PC-3 (cell line): ENCODE measurements around the gene ZBTB12. TPM values are rescaled to one million over a fixed set of nuclear protein-coding genes. Genes with fewer than 3 reads are reported as not detected.
A peak's percentile ranks its signal among the peaks of the same experiment; 100 is the strongest.

Experiments
- ATAC-seq: fragments of 200-7000 bp; cut with Tn5 transposase; 2 replicates; pipeline ENCODE4 v1.9.1; 2020; ENCODE audit warnings: mild to moderate bottlenecking, moderate library complexity
- BruUV-seq: library from RNA; stranded (reverse); fragments of 400-500 nt; replicated peaks from 2 replicates; lab custom pipeline; 2021; lab: Mats Ljungman, UMichigan
- CTCF ChIA-PET: fragments of 300-600 bp; sonication (Branson Sonifier 250); formaldehyde crosslinking; loops from one replicate; lab custom pipeline; 2022; ENCODE audit warnings: antibody characterized with exemption; lab: Charles Lee
- POLR2A ChIA-PET: fragments of 300-600 bp; sonication (Branson Sonifier 250); formaldehyde crosslinking; loops from one replicate; lab custom pipeline; 2022; ENCODE audit warnings: antibody characterized with exemption; ENCODE audit not compliant: unreplicated experiment; lab: Charles Lee
- DNase-seq: peaks from one replicate; pipeline ENCODE4 v3.0.0-alpha.2; 2015
- H2AFZ ChIP-seq: fragments of 300-600 bp; sonication (generic); 2 replicates; pipeline ENCODE4 v1.6.0; 2016; ENCODE audit warnings: antibody characterized with exemption, low read length
- H3F3A ChIP-seq: fragments of 300-600 bp; sonication (generic); one replicate; pipeline ENCODE4 v1.6.0; 2017; ENCODE audit warnings: antibody characterized with exemption, low read length, control low read depth, mild to moderate bottlenecking; ENCODE audit not compliant: unreplicated experiment
- H3K27ac ChIP-seq: fragments of 300-600 bp; sonication (generic); 2 replicates; pipeline ENCODE4 v1.5.1; 2016; ENCODE audit warnings: mild to moderate bottlenecking, low read length
- H3K27me3 ChIP-seq: fragments of 300-600 bp; sonication (generic); 2 replicates; pipeline ENCODE4 v1.6.1; 2016; ENCODE audit warnings: low read length, mixed read lengths
- H3K36me3 ChIP-seq: fragments of 300-600 bp; sonication (generic); 2 replicates; pipeline ENCODE4 v1.6.1; 2016; ENCODE audit warnings: low read depth, mixed run types, low read length, mixed read lengths
- H3K4me1 ChIP-seq: fragments of 300-600 bp; sonication (generic); 2 replicates; pipeline ENCODE4 v1.5.1; 2016; ENCODE audit warnings: low read length; ENCODE audit not compliant: insufficient read depth
- H3K4me2 ChIP-seq: fragments of 300-600 bp; sonication (generic); 2 replicates; pipeline ENCODE4 v1.6.0; 2016; ENCODE audit warnings: low read length
- H3K4me3 ChIP-seq: fragments of 300-600 bp; sonication (generic); 2 replicates; pipeline ENCODE4 v1.5.1; 2016; ENCODE audit warnings: mild to moderate bottlenecking, low read length, mixed read lengths
- H3K79me2 ChIP-seq: fragments of 300-600 bp; sonication (generic); 2 replicates; pipeline ENCODE4 v1.6.1; 2017; ENCODE audit warnings: low read length, mixed read lengths
- H3K9ac ChIP-seq: fragments of 300-600 bp; sonication (generic); 2 replicates; pipeline ENCODE4 v1.6.0; 2016; ENCODE audit warnings: mild to moderate bottlenecking, low read length
- H3K9me2 ChIP-seq: fragments of 300-600 bp; sonication (generic); replicated peaks from 2 replicates; pipeline ENCODE4 v1.6.1; 2016; ENCODE audit warnings: mixed run types, low read length, mixed read lengths
- H3K9me3 ChIP-seq: fragments of 300-600 bp; sonication (generic); 2 replicates; pipeline ENCODE4 v1.6.1; 2016; ENCODE audit warnings: low read length, mixed read lengths
- H4K20me1 ChIP-seq: fragments of 300-600 bp; sonication (generic); 2 replicates; pipeline ENCODE4 v1.6.1; 2016; ENCODE audit warnings: low read length, mixed read lengths
- EZH2 ChIP-seq: fragments of 300-600 bp; sonication (generic); IDR thresholded peaks from one replicate; pipeline ENCODE4 v1.6.1; 2017; ENCODE audit warnings: antibody characterized with exemption, mild to moderate bottlenecking, low read length; ENCODE audit not compliant: unreplicated experiment
- EZH2phosphoT487 ChIP-seq: fragments of 300-600 bp; sonication (generic); IDR thresholded peaks from 2 replicates; pipeline ENCODE4 v1.6.1; 2018; ENCODE audit warnings: mild to moderate bottlenecking, antibody characterized with exemption, low read length, borderline replicate concordance
- intact Hi-C: fragments of 100-400 bp; cut with micrococcal nuclease; formaldehyde crosslinking; loops from 2 replicates; pipeline ENCODE4 v1.9.0; 2023
- total RNA-seq: library from RNA; depleted of rRNA; stranded (reverse); fragments of >200 nt; gene quantifications from 2 replicates; pipeline ENCODE4 v1.2.3, GENCODE V29; 2014
- TF ChIP-seq, protein P1 (sequence below): fragments of 300-600 bp; sonication (generic); conservative IDR thresholded peaks from 2 replicates; pipeline ENCODE4 v1.5.1; 2017; ENCODE audit warnings: antibody characterized with exemption, low read depth, mild to moderate bottlenecking, low read length

Gene ZBTB12
- total RNA-seq, 1 experiment from 2014 or later, result 5.4 TPM

DNA sequence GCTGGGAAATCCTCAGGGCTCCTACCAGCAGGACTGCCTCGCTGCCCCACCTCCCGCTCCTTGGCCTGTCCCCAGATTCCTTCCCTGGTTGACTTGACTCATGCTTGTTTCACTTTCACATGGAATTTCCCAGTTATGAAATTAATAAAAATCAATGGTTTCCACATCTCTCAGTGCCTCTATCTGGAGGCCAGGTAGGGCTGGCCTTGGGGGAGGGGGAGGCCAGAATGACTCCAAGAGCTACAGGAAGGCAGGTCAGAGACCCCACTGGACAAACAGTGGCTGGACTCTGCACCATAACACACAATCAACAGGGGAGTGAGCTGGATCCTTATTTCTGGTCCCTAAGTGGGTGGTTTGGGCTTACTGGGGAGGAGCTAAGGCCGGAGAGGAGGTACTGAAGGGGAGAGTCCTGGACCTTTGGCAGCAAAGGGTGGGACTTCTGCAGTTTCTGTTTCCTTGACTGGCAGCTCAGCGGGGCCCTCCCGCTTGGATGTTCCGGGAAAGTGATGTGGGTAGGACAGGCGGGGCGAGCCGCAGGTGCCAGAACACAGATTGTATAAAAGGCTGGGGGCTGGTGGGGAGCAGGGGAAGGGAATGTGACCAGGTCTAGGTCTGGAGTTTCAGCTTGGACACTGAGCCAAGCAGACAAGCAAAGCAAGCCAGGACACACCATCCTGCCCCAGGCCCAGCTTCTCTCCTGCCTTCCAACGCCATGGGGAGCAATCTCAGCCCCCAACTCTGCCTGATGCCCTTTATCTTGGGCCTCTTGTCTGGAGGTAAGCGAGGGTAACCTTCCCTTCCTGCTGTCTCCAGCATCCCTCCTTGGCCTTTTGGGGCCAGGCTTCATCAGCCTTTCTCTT, 43.9 kb upstream of the ZBTB12 start, which contains the start of gene CFB:
Gene CFB (plus strand): TSS at position 589 of the 863 bp plus-strand sequence. CDS start 127 bp downstream, at position 716.
- intact Hi-C loops, result no loop called here
- H3K9ac ChIP-seq, result peak within 1 kb of the TSS; percentile 34; the same call in 1 of the 2 replicates
- no peaks in the 10 kb centered on the region for H3F3A ChIP-seq
- H3K4me3 ChIP-seq, result peak within 1 kb of the TSS; percentile 29; the same call in 1 of the 2 replicates
- TF ChIP-seq EZH2 (no peak), EZH2phosphoT487 (no peak)
- TF ChIP-seq, protein P1, sequence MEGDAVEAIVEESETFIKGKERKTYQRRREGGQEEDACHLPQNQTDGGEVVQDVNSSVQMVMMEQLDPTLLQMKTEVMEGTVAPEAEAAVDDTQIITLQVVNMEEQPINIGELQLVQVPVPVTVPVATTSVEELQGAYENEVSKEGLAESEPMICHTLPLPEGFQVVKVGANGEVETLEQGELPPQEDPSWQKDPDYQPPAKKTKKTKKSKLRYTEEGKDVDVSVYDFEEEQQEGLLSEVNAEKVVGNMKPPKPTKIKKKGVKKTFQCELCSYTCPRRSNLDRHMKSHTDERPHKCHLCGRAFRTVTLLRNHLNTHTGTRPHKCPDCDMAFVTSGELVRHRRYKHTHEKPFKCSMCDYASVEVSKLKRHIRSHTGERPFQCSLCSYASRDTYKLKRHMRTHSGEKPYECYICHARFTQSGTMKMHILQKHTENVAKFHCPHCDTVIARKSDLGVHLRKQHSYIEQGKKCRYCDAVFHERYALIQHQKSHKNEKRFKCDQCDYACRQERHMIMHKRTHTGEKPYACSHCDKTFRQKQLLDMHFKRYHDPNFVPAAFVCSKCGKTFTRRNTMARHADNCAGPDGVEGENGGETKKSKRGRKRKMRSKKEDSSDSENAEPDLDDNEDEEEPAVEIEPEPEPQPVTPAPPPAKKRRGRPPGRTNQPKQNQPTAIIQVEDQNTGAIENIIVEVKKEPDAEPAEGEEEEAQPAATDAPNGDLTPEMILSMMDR, result no peak
- peaks cover 23% of the 10 kb centered on the region for H3K4me1 ChIP-seq
- DNase-seq (peak; percentile 79), ATAC-seq (peak; percentile 83)
- peak within 1 kb of the TSS; percentile 59; the same call in 1 of the 2 replicates for H2AFZ ChIP-seq
- peak within 1 kb of the TSS; percentile 81 for H3K27ac ChIP-seq
- POLR2A ChIA-PET, result no interaction called here
- peak within 1 kb of the TSS; percentile 74 for H3K4me2 ChIP-seq
- BruUV-seq, result no TSS peak
- CTCF ChIA-PET, result no interaction called here
- no peaks in the 10 kb centered on the region for H3K79me2 ChIP-seq
- no peaks in the 10 kb centered on the region for H4K20me1 ChIP-seq
- no peaks in the 10 kb centered on the region for H3K36me3 ChIP-seq
- no peaks in the 10 kb centered on the region for H3K27me3 ChIP-seq
- H3K9me3 ChIP-seq, result no peaks in the 10 kb centered on the region
- H3K9me2 ChIP-seq, result no peaks in the 10 kb centered on the region

DNA sequence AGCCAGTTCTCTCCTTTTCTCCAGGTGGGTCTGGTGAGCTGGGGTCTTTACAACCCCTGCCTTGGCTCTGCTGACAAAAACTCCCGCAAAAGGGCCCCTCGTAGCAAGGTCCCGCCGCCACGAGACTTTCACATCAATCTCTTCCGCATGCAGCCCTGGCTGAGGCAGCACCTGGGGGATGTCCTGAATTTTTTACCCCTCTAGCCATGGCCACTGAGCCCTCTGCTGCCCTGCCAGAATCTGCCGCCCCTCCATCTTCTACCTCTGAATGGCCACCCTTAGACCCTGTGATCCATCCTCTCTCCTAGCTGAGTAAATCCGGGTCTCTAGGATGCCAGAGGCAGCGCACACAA, 43.2 kb upstream of the ZBTB12 start:
- DNase-seq, result no peak
- POLR2A ChIA-PET, result no interaction called here

More for the DNA sequence above, 43.2 kb upstream of the ZBTB12 start:
- no peaks in the 10 kb centered on the region for H3F3A ChIP-seq
- H3K27me3 ChIP-seq, result no peaks in the 10 kb centered on the region
- no peaks in the 10 kb centered on the region for H3K36me3 ChIP-seq
- H3K4me3 ChIP-seq, result peak overlapping the region; percentile 29; the same call in 1 of the 2 replicates
- H3K9ac ChIP-seq, result no peak overlapping the region
- ATAC-seq, result no peak
- no TSS peak for BruUV-seq
- TF ChIP-seq, protein P1, result no peak
- TF ChIP-seq EZH2phosphoT487 (no peak), EZH2 (no peak)
- H3K4me2 ChIP-seq, result peak overlapping the region; percentile 74
- CTCF ChIA-PET, result no interaction called here
- H3K27ac ChIP-seq, result peak overlapping the region; percentile 81
- peaks cover 26% of the 10 kb centered on the region for H3K4me1 ChIP-seq
- intact Hi-C loops, result no loop called here
- H3K9me2 ChIP-seq, result no peaks in the 10 kb centered on the region
- no peaks in the 10 kb centered on the region for H3K79me2 ChIP-seq
- H2AFZ ChIP-seq, result no peak overlapping the region
- H4K20me1 ChIP-seq, result no peaks in the 10 kb centered on the region
- H3K9me3 ChIP-seq, result no peaks in the 10 kb centered on the region
